ENCODE results near the gene PGA5. TPM values are rescaled to one million over a fixed set of nuclear protein-coding genes. Genes with fewer than 3 reads are reported as not detected.
"Not testable (repeated sequence)": the region's sequence is repeated elsewhere in the genome, so short reads cannot be mapped to it uniquely, and the experiment has no call there.

The PGA5 gene
- total RNA-seq, 1 experiment from 2014 or later = 0.33 TPM

- not testable (repeated sequence) for H3K14ac ChIP-seq (ENCODE audit: insufficient read depth, low read length); H3K27ac ChIP-seq (ENCODE audit: insufficient read length, low read depth, low read length); H3T11ph ChIP-seq (ENCODE audit: low read length); H4K91ac ChIP-seq (ENCODE audit: insufficient read length, low read depth, low read length); H2BK5ac ChIP-seq (ENCODE audit: insufficient read length, low read length); H3K23ac ChIP-seq (ENCODE audit: insufficient read length, low read depth, low read length); H3K56ac ChIP-seq (ENCODE audit: insufficient read length, low read depth, low read length); H3K36me3 Mint-ChIP-seq (ENCODE audit: insufficient read depth in 1 of 3, low read depth in 3 of 3); H3K9me3 Mint-ChIP-seq; H3K4me1 ChIP-seq (ENCODE audit: insufficient read depth, low read length); H3K4me3 Mint-ChIP-seq; H3K27me3 ChIP-seq (ENCODE audit: insufficient read depth, low read length); H3K27ac Mint-ChIP-seq; H3K4ac ChIP-seq (ENCODE audit: low read depth, low read length); H3K27me3 Mint-ChIP-seq (ENCODE audit: low read depth); H4K8ac ChIP-seq (replicated peaks; ENCODE audit: insufficient read length, low read depth, low read length); H2AK5ac ChIP-seq (ENCODE audit: insufficient read length, low read length); H3K23me2 ChIP-seq (ENCODE audit: insufficient read length, low read depth, low read length, poor library complexity, severe bottlenecking); H2BK120ac ChIP-seq (ENCODE audit: low read depth, low read length, poor library complexity, severe bottlenecking); H3K9ac ChIP-seq (ENCODE audit: extremely low read depth, insufficient read length, low read length); H2BK12ac ChIP-seq (ENCODE audit: insufficient read length, low read depth, low read length); H3K9me3 ChIP-seq (ENCODE audit: control insufficient read depth, low read depth, low read length); H2BK20ac ChIP-seq (ENCODE audit: low read depth, low read length, poor library complexity, severe bottlenecking); H3K18ac ChIP-seq (ENCODE audit: insufficient read length, low read depth, low read length); H2AFZ ChIP-seq (ENCODE audit: low read length); H4K20me1 ChIP-seq (ENCODE audit: control insufficient read depth, insufficient read depth, insufficient read length); H3K79me2 ChIP-seq (ENCODE audit: insufficient read depth, low read length); H4K5ac ChIP-seq (ENCODE audit: insufficient read length, low read depth, low read length); H3K4me2 ChIP-seq (ENCODE audit: insufficient read depth, insufficient read length, low read length); H3K79me1 ChIP-seq (ENCODE audit: insufficient read depth, low read depth, low read length, poor library complexity, severe bottlenecking); H2BK15ac ChIP-seq (ENCODE audit: low read depth, low read length); DNase-seq; H3K4me1 Mint-ChIP-seq
- no CpG with 5 or more reads among the region's 3 CpGs for WGBS (ENCODE audit: extremely low coverage, insufficient read length, low lambda C conversion rate)
Observed at GRCh38 chr11:61213711-61214324, 27.2 kb upstream of the PGA5 start.

DNA sequence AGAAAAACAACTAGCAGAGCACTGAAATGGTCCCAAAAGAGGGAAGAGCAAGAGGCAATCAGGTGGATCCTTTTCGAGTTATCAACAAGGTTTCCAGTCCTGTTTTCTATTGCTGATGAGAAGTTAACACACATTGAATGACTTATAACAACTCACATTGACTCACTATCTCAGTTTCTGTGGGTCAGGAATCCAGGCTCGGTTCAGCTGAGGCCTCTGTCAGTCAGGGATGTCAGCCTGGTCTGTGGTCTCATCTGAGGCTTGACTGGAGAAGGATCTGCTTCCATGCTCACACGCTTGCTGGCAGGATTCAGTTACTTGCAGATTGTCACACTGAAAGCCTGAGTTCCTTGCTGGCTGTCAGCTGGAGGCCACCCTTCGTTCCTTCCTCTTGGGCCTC is 22.7 kb upstream of the PGA5 start:
- not testable (repeated sequence) for H3K4me1 ChIP-seq (ENCODE audit: insufficient read depth, low read length); H3K4me3 Mint-ChIP-seq; H2AK5ac ChIP-seq (ENCODE audit: insufficient read length, low read length); H3K79me2 ChIP-seq (ENCODE audit: insufficient read depth, low read length); H2BK15ac ChIP-seq (ENCODE audit: low read depth, low read length); H3T11ph ChIP-seq (ENCODE audit: low read length); H3K4me1 Mint-ChIP-seq; H2BK5ac ChIP-seq (ENCODE audit: insufficient read length, low read length); H3K23ac ChIP-seq (ENCODE audit: insufficient read length, low read depth, low read length); H4K8ac ChIP-seq (replicated peaks; ENCODE audit: insufficient read length, low read depth, low read length); H3K9ac ChIP-seq (ENCODE audit: extremely low read depth, insufficient read length, low read length); H3K9me3 ChIP-seq (ENCODE audit: control insufficient read depth, low read depth, low read length); H3K36me3 Mint-ChIP-seq (ENCODE audit: insufficient read depth in 1 of 3, low read depth in 3 of 3); H2BK12ac ChIP-seq (ENCODE audit: insufficient read length, low read depth, low read length); H3K4me2 ChIP-seq (ENCODE audit: insufficient read depth, insufficient read length, low read length); H2BK20ac ChIP-seq (ENCODE audit: low read depth, low read length, poor library complexity, severe bottlenecking); H3K4ac ChIP-seq (ENCODE audit: low read depth, low read length); H2BK120ac ChIP-seq (ENCODE audit: low read depth, low read length, poor library complexity, severe bottlenecking); DNase-seq; H3K18ac ChIP-seq (ENCODE audit: insufficient read length, low read depth, low read length); H3K79me1 ChIP-seq (ENCODE audit: insufficient read depth, low read depth, low read length, poor library complexity, severe bottlenecking); H4K91ac ChIP-seq (ENCODE audit: insufficient read length, low read depth, low read length); H4K5ac ChIP-seq (ENCODE audit: insufficient read length, low read depth, low read length); H3K27ac Mint-ChIP-seq; H3K14ac ChIP-seq (ENCODE audit: insufficient read depth, low read length); H3K9me3 Mint-ChIP-seq; H2AFZ ChIP-seq (ENCODE audit: low read length); H3K27ac ChIP-seq (ENCODE audit: insufficient read length, low read depth, low read length); H3K56ac ChIP-seq (ENCODE audit: insufficient read length, low read depth, low read length); H4K20me1 ChIP-seq (ENCODE audit: control insufficient read depth, insufficient read depth, insufficient read length); H3K23me2 ChIP-seq (ENCODE audit: insufficient read length, low read depth, low read length, poor library complexity, severe bottlenecking); H3K27me3 ChIP-seq (ENCODE audit: insufficient read depth, low read length); H3K27me3 Mint-ChIP-seq (ENCODE audit: low read depth)
- WGBS (ENCODE audit: extremely low coverage, insufficient read length, low lambda C conversion rate) = no CpG with 5 or more reads among the region's 4 CpGs
